ENCODE data around the gene RXRB. TPM values are rescaled to one million over a fixed set of nuclear protein-coding genes. Genes with fewer than 3 reads are reported as not detected.
A peak's percentile ranks its signal among the peaks of the same experiment; 100 is the strongest.

Gene RXRB
- total and polyA plus RNA-seq, 4 donors: 19.2 to 79.0 (median 47.0) TPM

DNA sequence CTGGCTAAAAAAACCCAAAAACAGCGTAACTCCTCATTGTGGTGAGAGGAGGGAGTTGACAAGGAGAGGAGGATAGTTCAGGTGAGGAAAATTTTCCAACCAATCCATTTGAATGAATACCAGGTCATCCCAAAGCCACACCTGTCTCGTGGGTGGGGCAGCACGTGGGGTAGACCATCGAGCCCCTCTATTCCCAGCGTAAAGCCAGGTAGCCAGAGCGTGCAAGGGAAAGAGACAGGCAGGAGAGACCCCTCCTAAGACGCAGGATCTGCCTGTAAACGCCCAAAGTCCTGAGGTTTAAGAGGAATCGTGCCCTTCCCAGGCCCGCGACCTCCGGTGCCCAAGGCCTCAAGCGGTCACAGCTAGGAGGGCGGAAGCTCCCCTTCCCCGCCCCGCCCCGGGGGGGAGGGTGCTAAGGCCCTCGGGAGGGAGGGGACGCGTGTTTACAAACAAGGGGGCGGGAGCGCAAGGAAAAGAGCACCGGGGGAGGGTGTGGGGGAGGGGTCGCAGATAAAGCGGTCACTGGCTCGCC lies 712 bp downstream of the RXRB start:
- Histone ChIP-seq H3K9me3 (ENCODE audit: control insufficient read depth, insufficient read depth, low read length) (no peaks in the 10 kb centered on the region), H3K27me3 (ENCODE audit: control insufficient read depth, insufficient read depth, low read length) (no peaks in the 10 kb centered on the region), H3K4me1 (ENCODE audit: control insufficient read depth, insufficient read depth, low read length) (peaks cover 55% of the 10 kb centered on the region), H3K4me3 (ENCODE audit: low read depth, low read length) (peak overlapping the region; percentile 91), H3K36me3 (ENCODE audit: control insufficient read depth, insufficient read depth, low read length) (peaks cover 56% of the 10 kb centered on the region), H3K27ac (ENCODE audit: low read depth, low read length) (peak overlapping the region; percentile 97)
- under 1% methylated on average over 23 of the region's 26 CpGs for WGBS (ENCODE audit: insufficient coverage)
- DNase-seq (ENCODE audit: low read depth in 4 of 6, low spot score in 6 of 6): no peak

GRCh38 chr6:33198853-33199436 lies 1.5 kb downstream of the RXRB start:
- no peak for DNase-seq (ENCODE audit: low read depth in 4 of 6, low spot score in 6 of 6)
- Histone ChIP-seq H3K4me1 (ENCODE audit: control insufficient read depth, insufficient read depth, low read length) (peaks cover 50% of the 10 kb centered on the region), H3K27me3 (ENCODE audit: control insufficient read depth, insufficient read depth, low read length) (no peaks in the 10 kb centered on the region), H3K9me3 (ENCODE audit: control insufficient read depth, insufficient read depth, low read length) (no peaks in the 10 kb centered on the region), H3K4me3 (ENCODE audit: low read depth, low read length) (peak overlapping the region; percentile 91), H3K27ac (ENCODE audit: low read depth, low read length) (no peak overlapping the region), H3K36me3 (ENCODE audit: control insufficient read depth, insufficient read depth, low read length) (peaks cover 64% of the 10 kb centered on the region)
- 50% methylated on average over 2 of the region's 3 CpGs for WGBS (ENCODE audit: insufficient coverage)

GRCh38 chr6:33198159-33198852 lies 2.2 kb downstream of the RXRB start:
- DNase-seq (ENCODE audit: low read depth in 4 of 6, low spot score in 6 of 6): no peak
- Histone ChIP-seq H3K9me3 (ENCODE audit: control insufficient read depth, insufficient read depth, low read length) (no peaks in the 10 kb centered on the region), H3K36me3 (ENCODE audit: control insufficient read depth, insufficient read depth, low read length) (peaks cover 65% of the 10 kb centered on the region), H3K4me1 (ENCODE audit: control insufficient read depth, insufficient read depth, low read length) (peaks cover 50% of the 10 kb centered on the region), H3K4me3 (ENCODE audit: low read depth, low read length) (no peak overlapping the region), H3K27ac (ENCODE audit: low read depth, low read length) (no peak overlapping the region), H3K27me3 (ENCODE audit: control insufficient read depth, insufficient read depth, low read length) (no peaks in the 10 kb centered on the region)
- WGBS (ENCODE audit: insufficient coverage): 80% methylated on average over 4 of the region's 6 CpGs

GRCh38 chr6:33197431-33198048 lies 2.9 kb downstream of the RXRB start:
- peaks cover 55% of the 10 kb centered on the region for H3K4me1 ChIP-seq (ENCODE audit: control insufficient read depth, insufficient read depth, low read length)

GRCh38 chr6:33195304-33196165 lies 4.9 kb downstream of the RXRB start:
- 74% methylated on average over 11 of the region's 15 CpGs for WGBS (ENCODE audit: insufficient coverage)

More at GRCh38 chr6:33197431-33198048, 2.9 kb downstream of the RXRB start:
- Histone ChIP-seq H3K27ac (ENCODE audit: low read depth, low read length) (no peak overlapping the region), H3K27me3 (ENCODE audit: control insufficient read depth, insufficient read depth, low read length) (no peaks in the 10 kb centered on the region), H3K9me3 (ENCODE audit: control insufficient read depth, insufficient read depth, low read length) (no peaks in the 10 kb centered on the region), H3K36me3 (ENCODE audit: control insufficient read depth, insufficient read depth, low read length) (peaks cover 57% of the 10 kb centered on the region), H3K4me3 (ENCODE audit: low read depth, low read length) (no peak overlapping the region)
- WGBS (ENCODE audit: insufficient coverage): 20% methylated on average over 9 of the region's 12 CpGs
- DNase-seq (ENCODE audit: low read depth in 4 of 6, low spot score in 6 of 6): peak in 2 of 6 donors; percentile 63 to 65

GRCh38 chr6:33194431-33194979 lies 6.0 kb downstream of the RXRB start:
- Histone ChIP-seq H3K36me3 (ENCODE audit: control insufficient read depth, insufficient read depth, low read length) (peaks cover 48% of the 10 kb centered on the region), H3K27ac (ENCODE audit: low read depth, low read length) (no peak overlapping the region), H3K9me3 (ENCODE audit: control insufficient read depth, insufficient read depth, low read length) (no peaks in the 10 kb centered on the region), H3K4me3 (ENCODE audit: low read depth, low read length) (no peak overlapping the region), H3K27me3 (ENCODE audit: control insufficient read depth, insufficient read depth, low read length) (peaks cover 6% of the 10 kb centered on the region), H3K4me1 (ENCODE audit: control insufficient read depth, insufficient read depth, low read length) (peaks cover 51% of the 10 kb centered on the region)
- WGBS (ENCODE audit: insufficient coverage): 66% methylated on average over 3 of the region's 8 CpGs
- DNase-seq (ENCODE audit: low read depth in 4 of 6, low spot score in 6 of 6): no peak

More at GRCh38 chr6:33195304-33196165, 4.9 kb downstream of the RXRB start:
- Histone ChIP-seq H3K4me3 (ENCODE audit: low read depth, low read length) (no peak overlapping the region), H3K36me3 (ENCODE audit: control insufficient read depth, insufficient read depth, low read length) (peaks cover 48% of the 10 kb centered on the region), H3K4me1 (ENCODE audit: control insufficient read depth, insufficient read depth, low read length) (peaks cover 55% of the 10 kb centered on the region), H3K27me3 (ENCODE audit: control insufficient read depth, insufficient read depth, low read length) (peaks cover 6% of the 10 kb centered on the region), H3K9me3 (ENCODE audit: control insufficient read depth, insufficient read depth, low read length) (no peaks in the 10 kb centered on the region), H3K27ac (ENCODE audit: low read depth, low read length) (no peak overlapping the region)
- no peak for DNase-seq (ENCODE audit: low read depth in 4 of 6, low spot score in 6 of 6)

- Histone ChIP-seq H3K4me1 (ENCODE audit: control insufficient read depth, insufficient read depth, low read length) (peaks cover 42% of the 10 kb centered on the region), H3K36me3 (ENCODE audit: control insufficient read depth, insufficient read depth, low read length) (peaks cover 52% of the 10 kb centered on the region), H3K4me3 (ENCODE audit: low read depth, low read length) (no peak overlapping the region), H3K27ac (ENCODE audit: low read depth, low read length) (peak overlapping the region; percentile 73), H3K9me3 (ENCODE audit: control insufficient read depth, insufficient read depth, low read length) (no peaks in the 10 kb centered on the region), H3K27me3 (ENCODE audit: control insufficient read depth, insufficient read depth, low read length) (peaks cover 6% of the 10 kb centered on the region)
- WGBS (ENCODE audit: insufficient coverage): no CpG with 5 or more reads among the region's 6 CpGs
- no peak for DNase-seq (ENCODE audit: low read depth in 4 of 6, low spot score in 6 of 6)
Measured at GRCh38 chr6:33193619-33194018, 6.8 kb downstream of the RXRB start.

DNA sequence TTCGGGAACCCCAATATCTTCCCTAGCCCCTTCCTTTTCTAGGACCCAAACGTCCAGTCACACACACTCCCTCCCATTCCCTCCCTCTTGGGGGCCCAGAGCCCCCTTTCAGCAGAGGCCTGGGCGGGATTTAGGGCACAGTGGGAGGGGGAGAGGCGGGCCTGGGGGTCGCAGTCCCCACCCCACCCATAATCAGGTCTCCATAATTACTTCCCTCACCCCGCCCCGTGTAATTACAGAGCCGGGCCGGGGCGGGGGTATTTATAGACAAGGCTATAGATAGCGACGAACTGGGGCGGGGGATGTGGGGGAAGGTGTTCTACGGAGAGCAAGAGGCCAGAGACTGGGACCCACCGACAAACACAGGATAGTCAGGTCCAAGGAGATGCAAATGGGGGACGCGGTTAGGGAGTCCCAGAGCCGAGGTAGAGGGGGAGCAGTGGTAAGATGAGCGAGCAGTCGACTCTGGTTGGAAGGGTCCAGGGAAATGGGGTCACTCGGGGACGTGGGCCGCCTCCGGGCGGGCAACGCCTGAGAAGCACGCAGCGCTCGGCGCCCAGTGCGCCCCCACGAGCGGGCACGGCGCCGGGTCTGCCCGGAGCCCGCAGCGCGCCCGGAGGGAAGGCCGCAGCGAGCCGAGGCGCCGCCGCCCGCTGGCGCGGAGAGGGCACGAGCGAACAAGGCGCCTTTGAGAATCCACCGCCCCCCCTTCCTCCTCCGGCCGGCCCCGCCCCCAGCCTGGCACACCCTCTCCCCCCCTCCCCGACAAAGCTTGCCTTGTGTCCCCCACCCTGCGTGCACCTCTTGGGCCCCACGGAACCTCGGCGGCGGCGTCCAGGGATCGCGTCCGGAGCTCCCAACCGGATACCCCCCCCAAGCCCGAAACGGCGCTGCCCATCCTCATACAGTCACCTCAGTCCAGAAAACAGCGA lies 7.5 kb downstream of the RXRB start:
- H3K36me3 ChIP-seq (ENCODE audit: control insufficient read depth, insufficient read depth, low read length): peaks cover 48% of the 10 kb centered on the region
- peak overlapping the region; percentile 73 for H3K27ac ChIP-seq (ENCODE audit: low read depth, low read length)
- H3K4me3 ChIP-seq (ENCODE audit: low read depth, low read length): peak overlapping the region; percentile 16
- H3K9me3 ChIP-seq (ENCODE audit: control insufficient read depth, insufficient read depth, low read length): no peaks in the 10 kb centered on the region
- WGBS (ENCODE audit: insufficient coverage): under 1% methylated on average over 37 of the region's 72 CpGs
- peaks cover 6% of the 10 kb centered on the region for H3K27me3 ChIP-seq (ENCODE audit: control insufficient read depth, insufficient read depth, low read length)
- peak in 2 of 6 donors; percentile 44 to 73 for DNase-seq (ENCODE audit: low read depth in 4 of 6, low spot score in 6 of 6)
- H3K4me1 ChIP-seq (ENCODE audit: control insufficient read depth, insufficient read depth, low read length): peaks cover 36% of the 10 kb centered on the region

Data from spinal cord (tissue), 10 donors.